NT2/D1 (cell line): ENCODE results near the gene COMMD2.

Source experiments
- YY1 ChIP-seq: IDR thresholded peaks from 2 replicates; pipeline ENCODE4 v1.6.1; 2011; ENCODE audit not compliant: insufficient read length, insufficient read depth
- ZNF274 ChIP-seq: IDR thresholded peaks from 2 replicates; pipeline ENCODE4 v1.6.1; 2011; ENCODE audit warnings: mild to moderate bottlenecking, low read depth, low read length

DNA sequence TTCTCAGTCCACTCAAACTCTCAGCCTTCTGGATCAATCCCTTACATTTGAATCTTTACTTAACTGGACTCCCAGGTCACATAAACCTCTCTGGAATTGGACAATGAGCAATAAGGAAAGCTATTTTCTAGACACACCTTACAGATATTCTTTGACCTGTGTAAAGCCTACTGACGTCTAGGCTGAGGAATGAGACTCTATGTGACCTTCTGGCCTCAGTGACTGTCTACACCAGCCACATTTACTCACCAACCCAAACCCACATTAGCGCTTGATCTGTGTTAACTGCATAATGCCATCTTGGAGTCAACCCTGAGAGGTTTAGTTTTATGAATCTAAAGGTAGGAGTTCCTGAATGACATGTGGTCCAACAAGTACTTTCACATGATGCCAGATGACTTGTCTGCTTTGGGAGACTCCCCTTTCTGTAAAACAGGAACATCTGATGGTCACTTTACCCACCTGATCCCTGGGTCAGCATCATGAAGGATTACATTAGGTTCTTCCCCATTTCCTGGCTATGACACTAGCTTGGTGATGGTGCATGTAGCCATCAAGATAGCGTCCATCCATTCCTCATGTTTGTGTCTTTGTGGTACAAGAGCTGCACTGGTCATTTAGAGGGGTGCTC, 11.4 kb upstream of the COMMD2 start:
- TF ChIP-seq YY1 (no peak), ZNF274 (no peak)
